Activated naive CD8-positive, alpha-beta T cell treated with anti-CD3 and anti-CD28 coated beads, Interleukin-2, amount 50 U/mL, for 16 hours (primary cell): Measurements from ENCODE around the gene PRSS58.

Experiments
- DNase-seq: peaks from one replicate; pipeline ENCODE4 v3.0.0-alpha.2; 2020; ENCODE audit warnings: low read depth, low spot score

The PRSS58 gene, protein sequence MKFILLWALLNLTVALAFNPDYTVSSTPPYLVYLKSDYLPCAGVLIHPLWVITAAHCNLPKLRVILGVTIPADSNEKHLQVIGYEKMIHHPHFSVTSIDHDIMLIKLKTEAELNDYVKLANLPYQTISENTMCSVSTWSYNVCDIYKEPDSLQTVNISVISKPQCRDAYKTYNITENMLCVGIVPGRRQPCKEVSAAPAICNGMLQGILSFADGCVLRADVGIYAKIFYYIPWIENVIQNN

DNA sequence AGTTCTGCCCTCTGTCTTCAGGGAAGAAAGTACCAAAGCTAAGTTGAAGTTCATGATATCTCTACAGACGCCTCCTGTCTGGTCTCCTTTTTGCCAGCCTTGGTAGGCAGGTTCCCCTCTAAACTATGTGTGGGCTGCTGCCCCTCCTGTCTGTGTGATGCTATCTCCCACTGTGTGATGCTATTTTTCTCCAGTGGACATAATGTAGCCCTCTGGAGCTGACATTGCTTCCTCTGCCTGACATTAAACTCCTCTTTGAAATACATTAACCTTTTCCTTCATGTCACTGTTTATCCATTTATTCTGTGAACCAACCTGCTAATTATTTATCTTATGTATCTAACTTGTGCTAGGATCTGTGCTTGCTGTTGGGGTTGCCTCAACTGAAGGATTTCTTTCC is at the start of gene PRSS58:
Gene PRSS58, minus strand, starts transcription at position 101 of the 400 bp plus-strand sequence. CDS start 351 bp downstream, outside the sequence.
- DNase-seq = no peak

DNA sequence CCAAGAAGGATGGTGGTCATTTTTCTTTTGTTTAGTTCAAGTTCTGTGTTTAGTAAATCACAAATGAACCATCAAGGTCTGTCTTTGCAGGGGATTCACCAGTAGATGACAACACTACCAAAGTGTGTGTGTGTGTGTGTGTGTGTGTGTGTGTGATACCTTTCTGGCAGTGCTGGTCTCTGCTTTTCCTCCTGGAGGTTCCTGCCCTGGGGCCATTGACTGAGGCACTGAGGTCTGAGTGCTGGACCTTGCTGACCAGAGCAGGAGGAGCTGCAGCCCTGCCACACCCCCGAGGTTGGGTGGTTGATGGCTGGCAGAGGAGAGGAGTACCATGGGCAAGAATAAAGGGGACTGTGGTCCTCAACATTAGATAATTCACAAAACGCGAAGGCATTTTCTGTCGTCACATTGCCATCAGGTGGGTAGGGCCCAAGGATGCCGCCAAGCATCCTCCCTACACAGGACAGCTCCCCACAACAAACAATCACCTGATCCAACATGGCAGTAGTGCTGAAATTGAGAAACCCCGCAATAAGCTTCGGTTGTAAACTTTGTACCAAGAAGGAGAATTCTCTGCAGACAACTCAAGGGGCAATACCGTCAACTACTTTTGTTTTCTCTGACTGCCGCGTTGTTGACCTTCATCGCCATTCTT is 49.5 kb upstream of the PRSS58 start:
- DNase-seq = no peak

DNA sequence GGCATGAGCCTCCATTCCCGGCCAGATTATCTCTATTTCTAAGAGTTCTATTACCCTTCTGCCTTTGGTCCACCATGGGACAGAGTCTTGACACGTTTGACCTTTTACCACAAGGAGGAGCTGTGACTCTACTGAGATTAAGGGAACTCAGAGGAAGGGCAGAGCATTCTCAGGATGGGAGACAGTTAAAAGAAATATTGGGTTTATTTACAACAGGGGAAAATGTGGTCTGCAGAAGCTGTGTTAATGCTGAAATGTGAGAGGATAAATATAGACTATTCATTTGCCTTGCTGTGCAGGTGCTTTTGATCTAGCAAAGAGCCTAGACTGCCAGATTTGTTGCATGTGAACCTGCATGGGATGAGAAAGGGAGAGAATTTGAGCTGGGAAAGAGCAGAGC is 45.8 kb upstream of the PRSS58 start:
- no peak for DNase-seq

DNA sequence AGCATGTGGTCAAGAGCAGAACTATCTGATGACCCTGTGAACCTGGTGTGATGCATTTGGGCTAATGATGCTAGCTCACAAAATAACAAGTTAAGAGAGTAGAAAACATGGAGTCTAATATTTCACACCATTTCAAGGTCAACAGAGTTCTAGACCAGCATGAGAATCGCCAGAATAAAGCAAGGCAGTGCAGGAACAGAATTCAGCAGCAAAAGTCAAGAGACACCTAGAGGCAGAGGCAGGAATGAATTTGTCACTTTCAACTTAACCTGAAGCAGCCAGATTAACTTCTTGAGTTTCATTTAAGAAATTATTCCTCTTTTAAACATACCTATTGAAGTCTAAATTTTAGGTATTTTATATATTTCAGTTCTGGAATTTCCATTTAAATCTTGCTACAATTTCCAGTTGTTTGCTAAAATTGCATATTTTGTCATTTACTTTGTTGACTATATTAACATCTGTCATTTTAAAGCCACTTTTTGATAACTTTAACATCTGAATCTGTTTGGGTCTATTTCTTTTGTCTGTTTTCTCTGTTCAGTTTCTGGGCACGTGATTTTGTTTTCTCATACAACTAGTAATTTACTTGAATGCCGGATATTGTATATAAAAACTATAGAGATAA is 44.2 kb upstream of the PRSS58 start:
- DNase-seq = no peak

- no peak for DNase-seq
Measured at GRCh38 chr7:142301299-142301698, 43.4 kb upstream of the PRSS58 start.

DNA sequence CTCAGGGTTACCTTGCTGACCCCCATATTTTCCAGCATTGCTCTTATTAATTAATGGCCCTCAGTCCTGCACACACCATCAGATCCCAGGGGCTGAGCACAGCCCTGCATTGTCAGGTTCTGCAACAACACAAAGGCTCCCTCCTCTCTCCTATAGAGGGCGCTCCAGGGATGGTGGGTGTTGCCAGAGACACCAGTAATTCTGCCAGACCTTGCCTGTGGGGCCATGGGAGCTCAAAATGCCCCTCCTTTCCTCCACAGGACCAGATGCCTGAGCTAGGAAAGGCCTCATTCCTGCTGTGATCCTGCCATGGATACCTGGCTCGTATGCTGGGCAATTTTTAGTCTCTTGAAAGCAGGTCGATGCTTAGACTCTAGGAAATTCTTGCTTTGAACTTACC is 42.8 kb upstream of the PRSS58 start:
- no peak for DNase-seq

DNA sequence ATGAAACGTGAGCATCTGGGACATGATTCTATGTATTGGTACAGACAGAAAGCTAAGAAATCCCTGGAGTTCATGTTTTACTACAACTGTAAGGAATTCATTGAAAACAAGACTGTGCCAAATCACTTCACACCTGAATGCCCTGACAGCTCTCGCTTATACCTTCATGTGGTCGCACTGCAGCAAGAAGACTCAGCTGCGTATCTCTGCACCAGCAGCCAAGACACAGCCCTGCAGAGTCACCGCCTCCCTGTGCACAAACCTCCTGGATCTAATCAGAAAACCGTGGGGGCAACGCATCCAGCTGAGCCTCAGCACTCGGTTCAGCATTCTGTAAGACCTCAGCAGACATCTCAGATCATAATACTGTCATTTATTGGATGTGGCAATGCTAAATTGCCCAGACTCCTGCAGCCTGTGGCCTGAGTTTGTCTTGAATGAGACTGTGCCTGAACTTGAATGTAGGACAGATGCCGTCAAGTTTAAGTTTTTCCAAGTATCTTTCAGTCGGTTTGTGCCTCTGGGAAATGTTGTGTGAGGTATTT is 41.5 kb upstream of the PRSS58 start:
- no peak for DNase-seq

DNA sequence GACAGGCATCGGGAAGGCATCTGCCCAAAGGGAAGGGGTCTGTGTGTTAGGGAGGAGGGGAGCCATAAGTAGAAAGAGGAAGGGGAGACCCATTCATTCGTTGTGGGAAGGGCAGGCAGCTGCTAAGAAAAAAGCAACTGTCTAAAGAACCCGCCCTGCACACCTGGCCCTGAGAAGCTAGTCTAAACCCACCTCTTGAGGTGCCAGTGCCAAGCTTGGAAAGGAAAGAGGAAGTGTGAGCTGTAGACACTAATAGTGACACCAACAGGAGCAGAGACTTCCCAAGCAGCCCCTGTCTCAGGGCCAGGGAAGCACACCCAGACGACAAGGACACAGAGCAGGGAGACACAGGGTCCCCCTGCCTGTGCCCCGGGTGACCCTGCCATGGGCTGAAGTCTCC is 40.8 kb upstream of the PRSS58 start:
- no peak for DNase-seq

DNA sequence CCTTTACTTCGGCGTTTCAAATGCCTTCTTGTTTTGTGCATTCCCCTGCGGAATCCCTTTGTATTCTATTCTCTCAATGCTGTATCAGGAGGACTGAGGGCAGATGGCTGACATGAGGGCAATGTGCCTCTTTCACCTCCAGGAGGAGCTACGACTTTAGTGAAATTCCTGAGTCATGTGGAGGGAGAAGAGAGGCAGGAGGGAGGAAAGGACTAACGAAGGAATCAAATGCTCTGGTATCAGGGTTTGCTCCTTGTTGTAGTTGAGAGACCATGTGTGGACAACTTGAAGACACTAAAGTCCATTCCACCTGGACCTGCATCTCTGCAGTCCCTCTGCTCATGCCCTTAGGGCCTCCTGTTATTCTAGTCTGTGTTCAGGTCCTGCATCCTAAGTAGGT is 40.2 kb upstream of the PRSS58 start:
- DNase-seq = no peak

DNA sequence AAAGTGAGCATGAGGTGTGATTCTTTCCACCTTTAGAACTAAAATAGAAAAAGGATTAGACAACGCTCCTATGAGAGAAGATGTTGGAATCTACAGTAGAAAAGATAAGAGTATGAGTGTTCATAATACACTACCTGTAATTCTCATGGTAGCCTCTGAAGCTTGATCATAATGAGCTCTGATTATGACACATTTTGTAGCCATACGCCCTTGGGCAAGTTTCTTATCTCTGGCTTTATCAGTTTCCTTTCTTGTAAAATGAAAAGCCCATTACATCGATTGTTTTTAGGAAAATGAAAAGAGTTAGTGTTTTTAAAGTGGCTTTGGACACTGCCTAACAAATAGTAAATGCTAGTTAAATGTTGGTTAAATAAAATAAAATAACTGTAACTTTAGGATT is 22.4 kb upstream of the PRSS58 start:
- DNase-seq = no peak

DNA sequence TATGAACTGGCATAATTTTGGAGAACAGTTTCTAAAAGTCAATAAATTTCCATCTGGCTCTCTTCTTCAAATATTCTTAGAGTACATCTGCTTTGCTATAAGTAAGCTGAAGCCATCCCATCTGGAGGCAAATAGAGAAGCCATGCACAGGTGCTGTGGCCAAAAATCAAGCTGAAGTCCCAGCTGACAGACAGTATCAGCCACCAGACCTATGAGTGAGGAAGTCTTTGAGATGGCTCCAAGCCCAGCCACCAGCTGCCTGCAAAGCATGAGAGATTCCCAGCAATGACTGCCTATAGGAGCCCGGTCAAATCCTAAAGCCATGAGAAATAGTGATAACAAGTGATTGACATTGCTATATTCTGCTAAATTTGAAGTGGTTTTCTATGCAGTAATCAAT is 21.7 kb upstream of the PRSS58 start:
- no peak for DNase-seq

- no peak for DNase-seq
Measured at GRCh38 chr7:142275028-142275427, 17.2 kb upstream of the PRSS58 start.

DNA sequence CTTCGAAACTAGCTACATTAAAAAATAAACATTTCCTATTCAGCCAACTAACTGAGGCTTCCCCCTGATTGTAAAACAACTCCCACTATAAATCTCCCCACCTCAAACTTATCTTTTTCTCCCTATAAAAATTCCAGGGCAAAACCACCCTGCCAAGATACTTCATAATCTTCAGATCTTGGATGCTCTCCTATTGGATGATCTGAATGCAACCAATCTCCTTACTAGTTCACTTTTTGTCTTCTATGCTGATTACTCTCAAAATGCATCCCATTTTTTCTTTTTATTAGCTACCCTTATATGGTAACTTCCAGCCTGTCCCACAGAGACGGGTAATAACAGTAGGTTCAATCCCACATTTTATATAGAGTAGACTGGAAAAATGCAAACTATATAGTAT is 15.0 kb upstream of the PRSS58 start:
- no peak for DNase-seq

DNA sequence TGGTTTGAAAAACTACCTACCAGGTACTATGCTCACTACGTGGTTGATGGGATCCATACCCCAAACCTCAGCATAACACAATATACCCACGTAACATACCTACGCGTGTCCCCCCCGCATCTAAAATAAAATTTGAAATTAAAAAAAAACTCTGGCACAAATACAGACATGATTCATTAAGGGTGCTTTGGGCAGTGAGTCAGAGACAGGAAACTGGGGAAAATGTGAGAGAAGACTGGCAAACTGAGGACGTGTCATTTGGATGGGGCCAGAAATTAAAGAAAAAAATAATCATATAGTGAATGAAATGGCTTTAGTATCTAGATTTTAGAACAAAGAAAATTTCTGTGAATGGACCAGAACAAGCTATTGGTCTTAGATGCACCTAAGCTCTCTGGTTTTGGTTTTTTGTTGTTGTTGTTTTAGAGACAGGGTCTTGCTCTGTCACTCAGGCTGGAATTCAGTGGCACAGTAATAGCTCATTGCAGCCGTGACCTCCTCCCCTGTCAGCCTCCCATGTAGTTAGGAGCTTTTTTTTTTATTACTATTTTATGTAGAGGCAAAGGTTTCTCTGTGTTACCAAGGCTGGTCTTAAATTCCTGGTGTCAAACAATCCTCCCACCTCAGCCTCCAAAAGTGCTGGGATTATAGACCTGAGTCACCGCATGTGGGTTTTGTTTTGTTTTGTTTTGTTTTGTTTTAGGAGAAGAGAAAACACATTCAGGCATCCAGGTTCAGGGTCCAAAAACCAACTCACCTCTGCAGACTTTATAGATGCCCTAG is 5.9 kb upstream of the PRSS58 start:
- no peak for DNase-seq

DNA sequence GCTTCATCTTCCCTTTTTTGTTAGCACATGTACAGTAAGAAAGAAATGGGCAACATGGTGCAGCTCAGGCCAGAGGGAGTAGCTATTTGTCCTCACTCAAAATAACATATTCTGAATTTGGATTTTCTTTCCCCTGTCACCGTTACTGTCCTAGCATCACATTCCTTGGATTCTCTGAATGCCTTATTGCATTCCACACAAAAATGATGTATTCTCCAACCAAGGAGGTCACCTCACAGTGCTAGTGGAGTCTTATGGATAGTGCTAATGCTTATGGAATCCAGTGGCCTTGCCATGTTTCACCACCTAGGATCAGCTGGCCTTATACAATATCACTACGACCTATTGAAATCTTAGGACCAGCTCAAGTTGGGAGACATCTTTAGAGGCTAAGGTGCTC is 7.2 kb downstream of the PRSS58 start:
- no peak for DNase-seq

DNA sequence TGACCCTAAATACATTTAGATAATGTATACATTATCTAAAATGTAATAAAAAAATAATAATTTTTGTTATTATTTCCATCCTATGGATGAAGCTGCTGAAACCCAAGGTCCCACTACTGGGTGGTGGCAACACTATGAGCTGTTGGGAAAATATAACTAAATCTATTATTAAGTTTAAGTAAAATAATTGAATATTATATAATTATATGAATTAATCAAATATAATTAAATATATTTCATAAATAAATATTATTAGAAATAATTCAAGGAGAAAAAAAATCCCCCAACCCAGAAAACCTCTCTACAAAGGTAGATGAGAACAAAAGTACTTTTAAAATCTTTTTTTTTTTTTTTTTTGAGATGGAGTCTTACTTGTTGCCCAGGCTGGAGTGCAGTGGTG is 7.9 kb downstream of the PRSS58 start:
- DNase-seq = no peak

DNA sequence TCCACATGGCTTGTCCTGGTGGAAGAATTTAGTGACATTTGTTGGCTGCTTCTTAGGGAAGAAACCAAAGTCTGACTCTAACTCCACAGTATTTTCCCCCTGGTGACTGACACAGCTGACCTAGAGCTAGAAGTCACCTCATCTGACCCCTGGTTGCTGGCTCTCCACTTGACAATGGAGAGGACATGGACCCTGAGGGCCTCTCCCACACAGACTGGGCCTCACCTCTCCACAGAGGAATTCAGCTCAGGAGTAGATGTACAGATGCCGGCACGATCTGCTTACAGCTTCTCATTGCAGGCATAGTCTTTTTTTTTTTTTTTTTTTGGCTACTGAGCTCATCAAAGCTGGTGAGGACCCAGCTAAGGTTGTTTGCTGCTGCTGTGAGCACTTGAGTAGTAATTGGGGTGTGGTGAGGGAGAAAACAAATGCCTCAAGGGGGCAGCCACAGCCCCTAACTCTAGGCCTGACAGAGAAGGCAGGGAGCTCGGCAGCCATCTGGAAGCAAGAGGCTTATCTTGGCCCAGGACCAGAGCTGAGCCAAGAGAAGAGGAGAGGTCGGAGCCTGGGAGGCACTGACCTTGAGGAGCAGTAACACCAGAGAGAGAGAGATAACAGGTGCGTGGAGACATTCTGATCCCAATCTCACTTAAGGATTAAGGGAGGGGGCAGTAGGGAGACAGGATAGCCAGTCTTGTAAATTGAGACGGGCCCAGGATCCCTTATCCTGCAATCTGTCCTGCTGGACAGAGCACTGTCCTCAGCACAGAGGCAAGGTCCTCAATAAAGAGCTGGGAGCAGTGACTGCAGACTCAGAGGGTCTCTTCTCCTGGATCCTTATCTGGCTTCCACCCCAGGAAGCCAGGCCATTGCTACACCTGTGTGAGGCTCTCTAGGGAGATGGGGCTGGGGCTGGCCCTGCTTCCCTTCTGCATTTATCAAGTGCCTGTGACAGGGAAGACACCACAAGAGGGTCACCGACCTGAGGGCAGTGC is 9.4 kb downstream of the PRSS58 start:
- no peak for DNase-seq

- DNase-seq = no peak
Measured at GRCh38 chr7:142243823-142244222, 14.0 kb downstream of the PRSS58 start.

GRCh38 chr7:142240546-142240945 is 17.3 kb downstream of the PRSS58 start:
- no peak for DNase-seq

GRCh38 chr7:142231716-142232115 is 26.1 kb downstream of the PRSS58 start:
- no peak for DNase-seq

DNA sequence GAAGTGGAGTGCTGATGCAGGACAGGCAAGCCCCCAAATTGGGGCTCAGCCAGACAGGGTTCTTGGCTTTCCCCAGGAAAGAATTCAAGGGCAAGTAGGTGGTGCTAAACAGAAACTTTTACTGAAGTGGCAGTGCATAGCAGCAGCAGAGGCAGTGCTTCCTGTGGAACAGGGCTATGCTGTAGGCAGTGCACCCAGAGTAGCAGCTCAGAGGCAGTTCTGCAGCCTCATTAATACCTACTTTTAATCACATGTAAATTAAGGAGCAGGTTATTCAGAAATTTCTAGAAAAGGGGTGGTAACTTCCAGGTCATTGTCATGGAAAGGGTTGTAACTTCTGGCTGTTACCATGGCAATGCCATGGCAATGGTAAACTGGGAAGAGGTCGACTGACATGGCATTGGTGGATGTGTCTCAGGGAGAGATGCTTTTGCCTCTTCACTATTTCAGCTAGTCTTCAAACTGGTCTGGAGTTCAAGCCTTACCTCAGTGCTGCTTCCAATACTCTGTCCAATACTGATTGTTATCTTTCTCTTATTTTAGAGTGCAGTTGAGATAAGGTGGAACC is 29.2 kb downstream of the PRSS58 start:
- no peak for DNase-seq
